ENCODE data around the gene MSI2. TPM values are rescaled to one million over a fixed set of nuclear protein-coding genes. Genes with fewer than 3 reads are reported as not detected.

MSI2 gene
- total RNA-seq, 2 donors from 2014 or later, result 88.3 to 114 TPM

- H3K27me3 Mint-ChIP-seq (ENCODE audit: insufficient read depth), result no peaks in the 10 kb centered on the region
- Histone ChIP-seq H3K9ac (ENCODE audit: extremely low read depth, low read length, poor library complexity, severe bottlenecking) (no peak overlapping the region), H3K9me3 (ENCODE audit: control insufficient read depth, low read length) (no peaks in the 10 kb centered on the region), H3K4me1 (ENCODE audit: control insufficient read depth, insufficient read depth, low read length) (peaks cover 6% of the 10 kb centered on the region), H3K4me3 (ENCODE audit: low read length) (no peak overlapping the region), H3K27ac (ENCODE audit: low read depth, low read length) (peak overlapping the region; percentile 27), H3K36me3 (ENCODE audit: control insufficient read depth, insufficient read depth, low read length) (no peaks in the 10 kb centered on the region), H3K27me3 (ENCODE audit: control insufficient read depth, insufficient read depth, low read length, poor library complexity, severe bottlenecking) (no peaks in the 10 kb centered on the region)
- no peak overlapping the region for H3K4me3 Mint-ChIP-seq
- DNase-seq, result no peak
- 96 to 100% methylated on average over 1 to 2 of the region's 2 CpGs for WGBS, 2 experiments (ENCODE audit: insufficient coverage in 1 of 2, insufficient read length in 1 of 2)
- peaks cover 3% of the 10 kb centered on the region for H3K36me3 Mint-ChIP-seq (ENCODE audit: low read depth)
- H3K27ac Mint-ChIP-seq, result no peak overlapping the region
- TF ChIP-seq CTCF (conservative IDR thresholded peaks at IDR 0.05), result no peak
- H3K4me1 Mint-ChIP-seq, result peaks cover 24% of the 10 kb centered on the region
- no peaks in the 10 kb centered on the region for H3K9me3 Mint-ChIP-seq
Observed at GRCh38 chr17:57482657-57483056, 226.3 kb downstream of the MSI2 start.

- Mint-ChIP-seq H3K27ac (no peak overlapping the region), H3K27me3 (ENCODE audit: insufficient read depth) (no peaks in the 10 kb centered on the region), H3K4me3 (no peak overlapping the region), H3K9me3 (no peaks in the 10 kb centered on the region), H3K4me1 (peaks cover 14% of the 10 kb centered on the region), H3K36me3 (ENCODE audit: low read depth) (peaks cover 3% of the 10 kb centered on the region)
- H3K9ac ChIP-seq (ENCODE audit: extremely low read depth, low read length, poor library complexity, severe bottlenecking), result no peak overlapping the region
- no peaks in the 10 kb centered on the region for H3K9me3 ChIP-seq (ENCODE audit: control insufficient read depth, low read length)
- H3K27ac ChIP-seq (ENCODE audit: low read depth, low read length), result no peak overlapping the region
- TF ChIP-seq CTCF (conservative IDR thresholded peaks at IDR 0.05), result no peak
- H3K36me3 ChIP-seq (ENCODE audit: control insufficient read depth, insufficient read depth, low read length), result no peaks in the 10 kb centered on the region
- H3K4me3 ChIP-seq (ENCODE audit: low read length), result no peak overlapping the region
- no peak for DNase-seq
- WGBS, 2 experiments (ENCODE audit: insufficient coverage in 1 of 2, insufficient read length in 1 of 2), result 95% methylated on average over 6 of the region's 6 CpGs
- H3K4me1 ChIP-seq (ENCODE audit: control insufficient read depth, insufficient read depth, low read length), result no peaks in the 10 kb centered on the region
- no peaks in the 10 kb centered on the region for H3K27me3 ChIP-seq (ENCODE audit: control insufficient read depth, insufficient read depth, low read length, poor library complexity, severe bottlenecking)
Observed at GRCh38 chr17:57484081-57484666, 227.9 kb downstream of the MSI2 start.

- Mint-ChIP-seq H3K4me3 (no peak overlapping the region), H3K36me3 (ENCODE audit: low read depth) (peaks cover 3% of the 10 kb centered on the region), H3K27ac (no peak overlapping the region), H3K9me3 (no peaks in the 10 kb centered on the region), H3K27me3 (ENCODE audit: insufficient read depth) (no peaks in the 10 kb centered on the region), H3K4me1 (peaks cover 14% of the 10 kb centered on the region)
- H3K4me1 ChIP-seq (ENCODE audit: control insufficient read depth, insufficient read depth, low read length), result no peaks in the 10 kb centered on the region
- H3K36me3 ChIP-seq (ENCODE audit: control insufficient read depth, insufficient read depth, low read length), result no peaks in the 10 kb centered on the region
- no peak for DNase-seq
- TF ChIP-seq CTCF (conservative IDR thresholded peaks at IDR 0.05), result no peak
- H3K27ac ChIP-seq (ENCODE audit: low read depth, low read length), result no peak overlapping the region
- H3K9me3 ChIP-seq (ENCODE audit: control insufficient read depth, low read length), result no peaks in the 10 kb centered on the region
- H3K27me3 ChIP-seq (ENCODE audit: control insufficient read depth, insufficient read depth, low read length, poor library complexity, severe bottlenecking), result no peaks in the 10 kb centered on the region
- H3K4me3 ChIP-seq (ENCODE audit: low read length), result no peak overlapping the region
- WGBS, 2 experiments (ENCODE audit: insufficient coverage in 1 of 2, insufficient read length in 1 of 2), result 91 to 94% methylated on average over 9 to 10 of the region's 10 CpGs
- H3K9ac ChIP-seq (ENCODE audit: extremely low read depth, low read length, poor library complexity, severe bottlenecking), result no peak overlapping the region
Observed at GRCh38 chr17:57484826-57485565, 228.7 kb downstream of the MSI2 start.

All from endodermal cell (in vitro differentiated cells).